Liver (tissue), 3 donors: ENCODE measurements around the gene C14orf132.

Experiments
- GABPA ChIP-seq, 2 donors: IDR thresholded peaks in 1 of 2; conservative IDR thresholded peaks in 1 of 2; 2 replicates each; pipeline ENCODE4 v1.6.1; 2016; ENCODE audit warnings: antibody characterized with exemption in 2 of 2, mild to moderate bottlenecking in 1 of 2, moderate library complexity in 1 of 2
- JUND ChIP-seq, 2 donors: IDR thresholded peaks; 2 replicates each; pipeline ENCODE4 v1.6.1; 2016; ENCODE audit warnings: antibody characterized with exemption in 2 of 2
- RAD21 ChIP-seq, 2 donors: IDR thresholded peaks; 2 replicates each; pipeline ENCODE4 v1.6.1; 2016; ENCODE audit warnings: antibody characterized with exemption in 2 of 2, mild to moderate bottlenecking in 2 of 2
- SP1 ChIP-seq: IDR thresholded peaks from 2 replicates; pipeline ENCODE4 v1.6.1; 2018; ENCODE audit warnings: antibody characterized with exemption, mild to moderate bottlenecking
- TAF1 ChIP-seq: conservative IDR thresholded peaks from 2 replicates; pipeline ENCODE4 v1.6.1; 2016; ENCODE audit warnings: antibody characterized with exemption, mild to moderate bottlenecking
- YY1 ChIP-seq: IDR thresholded peaks from 2 replicates; pipeline ENCODE4 v1.6.1; 2016; ENCODE audit warnings: antibody characterized with exemption, mild to moderate bottlenecking
- TF ChIP-seq, protein P1 (sequence below): IDR thresholded peaks from 2 replicates; pipeline ENCODE4 v1.6.1; 2016; ENCODE audit warnings: antibody characterized with exemption, mild to moderate bottlenecking
- TF ChIP-seq, protein P2 (sequence below): fragments of 150-350 bp; IDR thresholded peaks from 2 replicates; pipeline ENCODE4 v1.5.1; 2017; ENCODE audit warnings: improper control_type of control experiment, low read depth, low read length; ENCODE audit not compliant: missing input control
- TF ChIP-seq, protein P3 (sequence below): IDR thresholded peaks from 2 replicates; pipeline ENCODE4 v1.6.1; 2016; ENCODE audit warnings: antibody characterized with exemption
- donor health status: healthy.
- donor health status: healthy.

DNA sequence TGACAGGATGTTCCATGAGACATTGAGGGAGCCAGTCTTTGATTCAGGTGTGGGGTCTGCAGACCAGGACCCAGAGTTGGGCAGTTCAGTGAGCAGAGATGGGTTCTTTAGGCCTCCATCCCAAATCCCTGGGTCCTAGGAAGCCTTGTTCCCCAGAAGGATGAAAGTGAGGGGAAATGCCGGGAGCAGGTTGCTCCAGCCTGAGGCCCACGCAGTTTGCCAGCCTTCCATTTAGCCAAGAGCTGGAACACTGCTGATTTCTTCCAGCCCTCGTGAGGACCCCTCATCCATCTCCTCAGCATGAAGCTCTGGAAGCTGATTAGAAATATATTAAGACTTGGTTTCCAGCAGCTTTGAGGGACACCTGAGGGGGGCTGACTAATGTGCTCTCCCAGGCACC is 12.1 kb downstream of the C14orf132 start:
- TF ChIP-seq, protein P1, sequence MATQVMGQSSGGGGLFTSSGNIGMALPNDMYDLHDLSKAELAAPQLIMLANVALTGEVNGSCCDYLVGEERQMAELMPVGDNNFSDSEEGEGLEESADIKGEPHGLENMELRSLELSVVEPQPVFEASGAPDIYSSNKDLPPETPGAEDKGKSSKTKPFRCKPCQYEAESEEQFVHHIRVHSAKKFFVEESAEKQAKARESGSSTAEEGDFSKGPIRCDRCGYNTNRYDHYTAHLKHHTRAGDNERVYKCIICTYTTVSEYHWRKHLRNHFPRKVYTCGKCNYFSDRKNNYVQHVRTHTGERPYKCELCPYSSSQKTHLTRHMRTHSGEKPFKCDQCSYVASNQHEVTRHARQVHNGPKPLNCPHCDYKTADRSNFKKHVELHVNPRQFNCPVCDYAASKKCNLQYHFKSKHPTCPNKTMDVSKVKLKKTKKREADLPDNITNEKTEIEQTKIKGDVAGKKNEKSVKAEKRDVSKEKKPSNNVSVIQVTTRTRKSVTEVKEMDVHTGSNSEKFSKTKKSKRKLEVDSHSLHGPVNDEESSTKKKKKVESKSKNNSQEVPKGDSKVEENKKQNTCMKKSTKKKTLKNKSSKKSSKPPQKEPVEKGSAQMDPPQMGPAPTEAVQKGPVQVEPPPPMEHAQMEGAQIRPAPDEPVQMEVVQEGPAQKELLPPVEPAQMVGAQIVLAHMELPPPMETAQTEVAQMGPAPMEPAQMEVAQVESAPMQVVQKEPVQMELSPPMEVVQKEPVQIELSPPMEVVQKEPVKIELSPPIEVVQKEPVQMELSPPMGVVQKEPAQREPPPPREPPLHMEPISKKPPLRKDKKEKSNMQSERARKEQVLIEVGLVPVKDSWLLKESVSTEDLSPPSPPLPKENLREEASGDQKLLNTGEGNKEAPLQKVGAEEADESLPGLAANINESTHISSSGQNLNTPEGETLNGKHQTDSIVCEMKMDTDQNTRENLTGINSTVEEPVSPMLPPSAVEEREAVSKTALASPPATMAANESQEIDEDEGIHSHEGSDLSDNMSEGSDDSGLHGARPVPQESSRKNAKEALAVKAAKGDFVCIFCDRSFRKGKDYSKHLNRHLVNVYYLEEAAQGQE, result no peak
- TF ChIP-seq, protein P2, sequence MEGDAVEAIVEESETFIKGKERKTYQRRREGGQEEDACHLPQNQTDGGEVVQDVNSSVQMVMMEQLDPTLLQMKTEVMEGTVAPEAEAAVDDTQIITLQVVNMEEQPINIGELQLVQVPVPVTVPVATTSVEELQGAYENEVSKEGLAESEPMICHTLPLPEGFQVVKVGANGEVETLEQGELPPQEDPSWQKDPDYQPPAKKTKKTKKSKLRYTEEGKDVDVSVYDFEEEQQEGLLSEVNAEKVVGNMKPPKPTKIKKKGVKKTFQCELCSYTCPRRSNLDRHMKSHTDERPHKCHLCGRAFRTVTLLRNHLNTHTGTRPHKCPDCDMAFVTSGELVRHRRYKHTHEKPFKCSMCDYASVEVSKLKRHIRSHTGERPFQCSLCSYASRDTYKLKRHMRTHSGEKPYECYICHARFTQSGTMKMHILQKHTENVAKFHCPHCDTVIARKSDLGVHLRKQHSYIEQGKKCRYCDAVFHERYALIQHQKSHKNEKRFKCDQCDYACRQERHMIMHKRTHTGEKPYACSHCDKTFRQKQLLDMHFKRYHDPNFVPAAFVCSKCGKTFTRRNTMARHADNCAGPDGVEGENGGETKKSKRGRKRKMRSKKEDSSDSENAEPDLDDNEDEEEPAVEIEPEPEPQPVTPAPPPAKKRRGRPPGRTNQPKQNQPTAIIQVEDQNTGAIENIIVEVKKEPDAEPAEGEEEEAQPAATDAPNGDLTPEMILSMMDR, result no peak
- TF ChIP-seq, protein P3, sequence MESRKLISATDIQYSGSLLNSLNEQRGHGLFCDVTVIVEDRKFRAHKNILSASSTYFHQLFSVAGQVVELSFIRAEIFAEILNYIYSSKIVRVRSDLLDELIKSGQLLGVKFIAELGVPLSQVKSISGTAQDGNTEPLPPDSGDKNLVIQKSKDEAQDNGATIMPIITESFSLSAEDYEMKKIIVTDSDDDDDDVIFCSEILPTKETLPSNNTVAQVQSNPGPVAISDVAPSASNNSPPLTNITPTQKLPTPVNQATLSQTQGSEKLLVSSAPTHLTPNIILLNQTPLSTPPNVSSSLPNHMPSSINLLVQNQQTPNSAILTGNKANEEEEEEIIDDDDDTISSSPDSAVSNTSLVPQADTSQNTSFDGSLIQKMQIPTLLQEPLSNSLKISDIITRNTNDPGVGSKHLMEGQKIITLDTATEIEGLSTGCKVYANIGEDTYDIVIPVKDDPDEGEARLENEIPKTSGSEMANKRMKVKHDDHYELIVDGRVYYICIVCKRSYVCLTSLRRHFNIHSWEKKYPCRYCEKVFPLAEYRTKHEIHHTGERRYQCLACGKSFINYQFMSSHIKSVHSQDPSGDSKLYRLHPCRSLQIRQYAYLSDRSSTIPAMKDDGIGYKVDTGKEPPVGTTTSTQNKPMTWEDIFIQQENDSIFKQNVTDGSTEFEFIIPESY, result no peak
- no peak for TF ChIP-seq YY1
- no peak for TF ChIP-seq SP1
- no peak for TF ChIP-seq GABPA (IDR thresholded peaks at IDR 0.05 in 1 of 2, conservative IDR thresholded peaks at IDR 0.05 in 1 of 2)
- no peak for TF ChIP-seq TAF1
- no peak for TF ChIP-seq JUND (IDR thresholded peaks at IDR 0.05)
- TF ChIP-seq RAD21 (IDR thresholded peaks at IDR 0.05), result no peak
